ENCODE results near the gene EDARADD. TPM values are rescaled to one million over a fixed set of nuclear protein-coding genes. Genes with fewer than 3 reads are reported as not detected.

Gene EDARADD
- total and polyA plus RNA-seq, 12 donors: 0.14 to 2.5 (median 0.84) TPM

GRCh38 chr1:236492378-236492777 is 98.3 kb downstream of the EDARADD start:
- 94 to 96% methylated on average over 2 of the region's 2 CpGs for WGBS, 2 donors
- TF ChIP-seq CTCF (IDR thresholded peaks at IDR 0.05): no peak
- Histone ChIP-seq H3K27ac (no peak overlapping the region), H3K9me3 (no peaks in the 10 kb centered on the region), H3K36me3 (no peaks in the 10 kb centered on the region), H3K4me3 (no peak overlapping the region), H3K27me3 (no peaks in the 10 kb centered on the region), H3K4me1 (peaks cover 0 to 28% (median 6%) of the 10 kb centered on the region in 9 donors)
- no peak for DNase-seq
- intact Hi-C loops (cut with DNase I): loop anchor here in 3 of 10 donors (5.0 kb wide), 2 partner anchors 380 to 385 kb away; no protein-coding TSS in a partner anchor
- ATAC-seq: no peak

GRCh38 chr1:236494082-236494481 is 100.0 kb downstream of the EDARADD start:
- H3K4me1 ChIP-seq: peaks cover 0 to 28% (median 6%) of the 10 kb centered on the region in 9 donors

GRCh38 chr1:236494586-236495466 is 100.7 kb downstream of the EDARADD start:
- intact Hi-C loops (cut with DNase I): loop anchor here in 3 of 10 donors (5.0 kb wide), 2 partner anchors 383 to 388 kb away; no protein-coding TSS in a partner anchor

More at GRCh38 chr1:236494082-236494481, 100.0 kb downstream of the EDARADD start:
- no peak overlapping the region for H3K4me3 ChIP-seq
- 77 to 79% methylated on average over 11 of the region's 11 CpGs for WGBS, 2 donors
- no peaks in the 10 kb centered on the region for H3K9me3 ChIP-seq
- intact Hi-C loops (cut with DNase I): loop anchor here in 3 of 10 donors (5.0 kb wide), 2 partner anchors 382 to 387 kb away; no protein-coding TSS in a partner anchor
- no peaks in the 10 kb centered on the region for H3K27me3 ChIP-seq
- ATAC-seq (peak in 3 of 8 donors; percentile 17 to 40 (median 35)), DNase-seq (no peak)
- no peaks in the 10 kb centered on the region for H3K36me3 ChIP-seq
- peak overlapping the region in 4 of 10 donors; percentile 6 to 56 (median 42) for H3K27ac ChIP-seq
- TF ChIP-seq CTCF (IDR thresholded peaks at IDR 0.05): no peak

More at GRCh38 chr1:236494586-236495466, 100.7 kb downstream of the EDARADD start:
- no peak for DNase-seq
- 47 to 48% methylated on average over 10 of the region's 10 CpGs for WGBS, 2 donors
- no peak for TF ChIP-seq CTCF (IDR thresholded peaks at IDR 0.05)
- H3K4me3 ChIP-seq: no peak overlapping the region
- no peaks in the 10 kb centered on the region for H3K9me3 ChIP-seq
- peaks cover 0 to 28% (median 6%) of the 10 kb centered on the region in 9 donors for H3K4me1 ChIP-seq
- ATAC-seq: peak in 6 of 8 donors; percentile 40 to 73 (median 66)
- H3K27ac ChIP-seq: peak overlapping the region in 5 of 10 donors; percentile 31 to 56 (median 41)
- H3K36me3 ChIP-seq: no peaks in the 10 kb centered on the region
- no peaks in the 10 kb centered on the region for H3K27me3 ChIP-seq

Measured in heart right ventricle (tissue), 16 donors.